ENCODE results near the gene COL5A1.

COL5A1 gene

GRCh38 chr9:134724202-134724911, 82.8 kb downstream of the COL5A1 start:
- Histone ChIP-seq H3K4me1 (ENCODE audit: control insufficient read depth, insufficient read depth, low read length, poor library complexity, severe bottlenecking) (no peaks in the 10 kb centered on the region), H3K36me3 (ENCODE audit: control insufficient read depth, insufficient read depth, low read length) (peaks cover 98% of the 10 kb centered on the region), H3K27ac (ENCODE audit: low read depth, low read length, severe bottlenecking) (no peak overlapping the region), H3K4me3 (ENCODE audit: extremely low read depth, insufficient read depth, low read length, poor library complexity, severe bottlenecking) (no peak overlapping the region), H3K9me3 (ENCODE audit: control insufficient read depth, low read length) (no peaks in the 10 kb centered on the region)
- WGBS, 2 experiments (ENCODE audit: insufficient coverage in 2 of 2), result 91 to 92% methylated on average over 25 of the region's 25 CpGs

DNA sequence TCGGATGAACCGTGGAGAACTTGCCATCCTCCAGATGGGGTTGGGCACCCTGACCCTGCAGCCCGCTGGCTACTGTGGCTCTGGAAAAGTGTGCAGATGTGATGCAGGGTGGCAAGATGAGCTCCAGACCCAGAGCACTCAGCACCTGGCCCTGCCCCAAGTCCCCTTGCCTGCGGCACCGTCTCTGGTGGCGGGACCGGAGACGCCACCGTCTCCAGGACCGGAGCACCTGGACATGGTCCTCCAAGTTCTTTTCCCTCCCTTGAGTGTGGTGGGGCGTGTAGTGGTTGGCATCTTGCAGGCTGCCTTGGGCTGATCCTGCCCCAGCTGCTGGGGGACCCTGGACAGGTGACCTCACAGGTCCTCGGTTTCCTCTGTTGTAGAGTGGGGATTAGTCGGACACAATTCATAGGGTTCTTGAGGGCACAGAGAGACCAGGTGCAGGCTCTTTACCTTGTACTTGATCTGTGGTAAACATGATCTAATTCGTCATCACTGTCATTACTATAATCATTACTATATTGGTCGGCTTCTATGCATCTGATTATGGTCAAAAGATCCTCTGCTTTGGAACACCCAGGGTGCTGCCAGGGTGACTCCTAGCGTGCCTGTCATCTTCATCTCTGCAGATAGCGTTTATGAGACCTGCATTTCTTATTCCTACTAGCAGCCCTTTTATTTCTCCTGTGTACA, 83.5 kb downstream of the COL5A1 start:
- no peak overlapping the region for H3K27ac ChIP-seq (ENCODE audit: low read depth, low read length, severe bottlenecking)
- peaks cover 94% of the 10 kb centered on the region for H3K36me3 ChIP-seq (ENCODE audit: control insufficient read depth, insufficient read depth, low read length)
- no peak overlapping the region for H3K4me3 ChIP-seq (ENCODE audit: extremely low read depth, insufficient read depth, low read length, poor library complexity, severe bottlenecking)
- H3K9me3 ChIP-seq (ENCODE audit: control insufficient read depth, low read length), result no peaks in the 10 kb centered on the region
- H3K4me1 ChIP-seq (ENCODE audit: control insufficient read depth, insufficient read depth, low read length, poor library complexity, severe bottlenecking), result no peaks in the 10 kb centered on the region
- WGBS, 2 experiments (ENCODE audit: insufficient coverage in 2 of 2), result 97 to 98% methylated on average over 10 to 11 of the region's 17 CpGs

DNA sequence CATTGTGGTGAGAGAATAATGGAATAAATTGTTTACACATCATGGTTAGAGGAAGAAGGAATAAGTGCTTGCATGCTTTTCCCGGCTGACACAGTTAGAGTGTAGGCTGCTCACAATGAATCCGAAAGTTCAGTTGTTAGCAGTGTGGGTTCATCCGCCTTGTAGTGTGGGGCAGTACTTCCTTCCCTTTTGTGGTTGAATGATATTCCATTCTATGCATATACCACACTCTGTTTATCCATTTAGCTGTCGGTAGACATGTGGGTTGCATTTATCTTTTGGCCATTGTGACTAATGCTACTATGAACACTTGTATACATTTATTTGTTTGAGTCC, 84.0 kb downstream of the COL5A1 start:
- Histone ChIP-seq H3K36me3 (ENCODE audit: control insufficient read depth, insufficient read depth, low read length) (peaks cover 94% of the 10 kb centered on the region), H3K9me3 (ENCODE audit: control insufficient read depth, low read length) (no peaks in the 10 kb centered on the region), H3K4me3 (ENCODE audit: extremely low read depth, insufficient read depth, low read length, poor library complexity, severe bottlenecking) (no peak overlapping the region), H3K4me1 (ENCODE audit: control insufficient read depth, insufficient read depth, low read length, poor library complexity, severe bottlenecking) (no peaks in the 10 kb centered on the region), H3K27ac (ENCODE audit: low read depth, low read length, severe bottlenecking) (no peak overlapping the region)
- WGBS, 2 experiments (ENCODE audit: insufficient coverage in 2 of 2), result 22 to 69% methylated on average over 1 to 2 of the region's 4 CpGs

GRCh38 chr9:134726026-134726721, 84.6 kb downstream of the COL5A1 start:
- H3K4me3 ChIP-seq (ENCODE audit: extremely low read depth, insufficient read depth, low read length, poor library complexity, severe bottlenecking), result no peak overlapping the region
- H3K36me3 ChIP-seq (ENCODE audit: control insufficient read depth, insufficient read depth, low read length), result peaks cover 94% of the 10 kb centered on the region
- WGBS, 2 experiments (ENCODE audit: insufficient coverage in 2 of 2), result 98 to 100% methylated on average over 4 of the region's 4 CpGs
- no peak overlapping the region for H3K27ac ChIP-seq (ENCODE audit: low read depth, low read length, severe bottlenecking)
- H3K4me1 ChIP-seq (ENCODE audit: control insufficient read depth, insufficient read depth, low read length, poor library complexity, severe bottlenecking), result no peaks in the 10 kb centered on the region
- H3K9me3 ChIP-seq (ENCODE audit: control insufficient read depth, low read length), result no peaks in the 10 kb centered on the region

GRCh38 chr9:134726722-134727034, 85.1 kb downstream of the COL5A1 start:
- Histone ChIP-seq H3K27ac (ENCODE audit: low read depth, low read length, severe bottlenecking) (no peak overlapping the region), H3K9me3 (ENCODE audit: control insufficient read depth, low read length) (no peaks in the 10 kb centered on the region), H3K4me3 (ENCODE audit: extremely low read depth, insufficient read depth, low read length, poor library complexity, severe bottlenecking) (no peak overlapping the region), H3K4me1 (ENCODE audit: control insufficient read depth, insufficient read depth, low read length, poor library complexity, severe bottlenecking) (no peaks in the 10 kb centered on the region), H3K36me3 (ENCODE audit: control insufficient read depth, insufficient read depth, low read length) (peaks cover 95% of the 10 kb centered on the region)
- 91 to 94% methylated on average over 1 of the region's 1 CpG for WGBS, 2 experiments (ENCODE audit: insufficient coverage in 2 of 2)

DNA sequence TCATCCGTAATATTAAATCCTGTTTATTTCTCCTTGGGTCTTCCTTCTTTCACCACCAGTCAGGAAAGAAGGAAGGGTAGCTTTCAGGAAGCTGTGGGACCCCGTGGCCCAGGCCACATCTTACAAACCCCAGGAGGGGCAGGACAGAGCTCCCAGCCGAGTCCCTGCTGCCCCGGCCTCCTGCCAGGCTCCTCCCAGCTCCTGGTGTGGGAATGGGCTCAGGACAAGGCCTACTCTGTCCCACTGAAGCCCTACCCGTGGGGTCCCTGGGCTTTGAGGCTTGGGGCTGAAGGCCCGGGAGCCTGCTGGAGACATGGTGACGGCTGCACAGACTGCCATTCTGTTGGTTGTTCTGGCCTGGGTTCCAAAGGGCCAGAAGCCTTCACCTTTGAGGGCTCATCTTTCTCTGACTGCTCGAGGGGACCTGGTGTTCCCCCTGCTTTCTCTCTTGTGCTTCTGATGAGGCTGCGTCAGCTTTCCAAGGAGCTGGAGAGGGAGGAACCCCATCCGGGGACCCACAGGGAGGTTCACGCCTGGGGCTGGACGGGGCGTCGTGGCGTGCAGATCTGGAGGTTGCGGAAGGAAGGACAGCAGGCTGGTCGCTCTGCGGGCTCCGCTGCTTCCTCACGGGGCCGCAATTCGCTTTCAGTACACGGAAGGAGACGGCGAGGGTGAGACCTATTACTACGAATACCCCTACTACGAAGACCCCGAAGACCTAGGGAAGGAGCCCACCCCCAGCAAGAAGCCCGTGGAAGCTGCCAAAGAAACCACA, 86.6 kb downstream of the COL5A1 start:
- Histone ChIP-seq H3K36me3 (ENCODE audit: control insufficient read depth, insufficient read depth, low read length) (peaks cover 96% of the 10 kb centered on the region), H3K4me1 (ENCODE audit: control insufficient read depth, insufficient read depth, low read length, poor library complexity, severe bottlenecking) (no peaks in the 10 kb centered on the region), H3K9me3 (ENCODE audit: control insufficient read depth, low read length) (no peaks in the 10 kb centered on the region), H3K27ac (ENCODE audit: low read depth, low read length, severe bottlenecking) (no peak overlapping the region), H3K4me3 (ENCODE audit: extremely low read depth, insufficient read depth, low read length, poor library complexity, severe bottlenecking) (no peak overlapping the region)
- WGBS, 2 experiments (ENCODE audit: insufficient coverage in 2 of 2), result 95 to 97% methylated on average over 27 of the region's 29 CpGs

- WGBS, 2 experiments (ENCODE audit: insufficient coverage in 2 of 2), result 96 to 98% methylated on average over 19 to 26 of the region's 28 CpGs
- Histone ChIP-seq H3K4me1 (ENCODE audit: control insufficient read depth, insufficient read depth, low read length, poor library complexity, severe bottlenecking) (peaks cover 3% of the 10 kb centered on the region), H3K36me3 (ENCODE audit: control insufficient read depth, insufficient read depth, low read length) (peaks cover 96% of the 10 kb centered on the region), H3K4me3 (ENCODE audit: extremely low read depth, insufficient read depth, low read length, poor library complexity, severe bottlenecking) (no peak overlapping the region), H3K27ac (ENCODE audit: low read depth, low read length, severe bottlenecking) (no peak overlapping the region), H3K9me3 (ENCODE audit: control insufficient read depth, low read length) (no peaks in the 10 kb centered on the region)
Measured at GRCh38 chr9:134728801-134729495, 87.3 kb downstream of the COL5A1 start.

- WGBS, 2 experiments (ENCODE audit: insufficient coverage in 2 of 2), result 96% methylated on average over 16 to 23 of the region's 23 CpGs
- peaks cover 5% of the 10 kb centered on the region for H3K4me1 ChIP-seq (ENCODE audit: control insufficient read depth, insufficient read depth, low read length, poor library complexity, severe bottlenecking)
Measured at GRCh38 chr9:134730011-134730760, 88.6 kb downstream of the COL5A1 start.

GRCh38 chr9:134730761-134731496, 89.3 kb downstream of the COL5A1 start:
- peaks cover 5% of the 10 kb centered on the region for H3K4me1 ChIP-seq (ENCODE audit: control insufficient read depth, insufficient read depth, low read length, poor library complexity, severe bottlenecking)
- H3K36me3 ChIP-seq (ENCODE audit: control insufficient read depth, insufficient read depth, low read length), result peaks cover 93% of the 10 kb centered on the region
- no peak overlapping the region for H3K4me3 ChIP-seq (ENCODE audit: extremely low read depth, insufficient read depth, low read length, poor library complexity, severe bottlenecking)
- 96 to 97% methylated on average over 20 to 22 of the region's 22 CpGs for WGBS, 2 experiments (ENCODE audit: insufficient coverage in 2 of 2)
- no peaks in the 10 kb centered on the region for H3K9me3 ChIP-seq (ENCODE audit: control insufficient read depth, low read length)
- no peak overlapping the region for H3K27ac ChIP-seq (ENCODE audit: low read depth, low read length, severe bottlenecking)

More at GRCh38 chr9:134730011-134730760, 88.6 kb downstream of the COL5A1 start:
- Histone ChIP-seq H3K4me3 (ENCODE audit: extremely low read depth, insufficient read depth, low read length, poor library complexity, severe bottlenecking) (no peak overlapping the region), H3K36me3 (ENCODE audit: control insufficient read depth, insufficient read depth, low read length) (peaks cover 93% of the 10 kb centered on the region), H3K9me3 (ENCODE audit: control insufficient read depth, low read length) (no peaks in the 10 kb centered on the region), H3K27ac (ENCODE audit: low read depth, low read length, severe bottlenecking) (no peak overlapping the region)
